ENCODE data around the gene LY6G5C. TPM values are rescaled to one million over a fixed set of nuclear protein-coding genes. Genes with fewer than 3 reads are reported as not detected.

Gene LY6G5C
- total RNA-seq, 1 experiment from 2014 or later: 2.6 TPM

DNA sequence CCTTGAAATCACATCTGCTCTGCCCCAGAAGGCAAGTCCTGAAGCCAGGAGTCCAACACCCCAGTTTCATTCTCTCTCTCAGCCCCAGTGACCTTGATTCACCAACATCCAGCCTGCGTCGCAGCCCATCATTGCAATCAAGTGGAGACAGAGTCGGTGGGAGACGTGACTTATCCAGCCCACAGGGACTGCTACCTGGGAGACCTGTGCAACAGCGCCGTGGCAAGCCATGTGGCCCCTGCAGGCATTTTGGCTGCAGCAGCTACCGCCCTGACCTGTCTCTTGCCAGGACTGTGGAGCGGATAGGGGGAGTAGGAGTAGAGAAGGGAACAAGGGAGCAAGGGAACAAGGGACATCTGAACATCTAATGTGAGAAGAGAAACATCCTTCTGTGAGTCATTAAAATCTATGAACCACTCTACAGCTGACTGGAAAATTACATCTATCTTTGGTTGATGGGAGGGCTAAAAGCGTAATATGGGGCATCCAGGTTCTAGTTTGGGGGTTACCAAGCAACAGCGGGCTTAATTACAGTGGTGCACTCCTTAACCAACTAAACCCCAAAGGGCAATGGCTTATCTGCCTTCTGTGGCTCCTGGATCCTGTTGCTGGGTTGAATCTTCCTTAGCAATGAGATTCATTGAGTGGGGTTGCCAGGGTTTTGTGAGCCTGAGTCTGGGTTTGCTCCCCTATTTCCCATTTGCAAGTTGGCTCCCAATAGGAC, 36.8 kb upstream of the LY6G5C start:
- Histone ChIP-seq H3K4me2 (peak overlapping the region; percentile 59), H3K79me2 (ENCODE audit: low read depth) (no peaks in the 10 kb centered on the region), H3K27me3 (ENCODE audit: insufficient read depth, low read depth) (no peaks in the 10 kb centered on the region), H4K20me1 (ENCODE audit: insufficient read depth) (no peaks in the 10 kb centered on the region), H3K4me1 (replicated peaks; ENCODE audit: insufficient read depth) (peaks cover 42% of the 10 kb centered on the region), H3K4me3 (no peak overlapping the region), H3F3A (ENCODE audit: insufficient read depth, low read depth) (peaks cover 27% of the 10 kb centered on the region; the same call in 1 of the 2 replicates), H3K9me2 (ENCODE audit: insufficient read depth) (no peaks in the 10 kb centered on the region), H3K9me3 (ENCODE audit: insufficient read depth, low read depth) (no peaks in the 10 kb centered on the region), H2AFZ (no peak overlapping the region), H3K27ac (no peak overlapping the region), H3K36me3 (ENCODE audit: low read depth) (no peaks in the 10 kb centered on the region)
- CTCF ChIA-PET: no interaction called here
- intact Hi-C loops (cut with micrococcal nuclease; ENCODE audit: unreplicated experiment): no loop called here
- DNase-seq: no peak
- no TSS peak for BruUV-seq (replicated peaks)
- TF ChIP-seq EZH2 (IDR thresholded peaks at IDR 0.05; ENCODE audit: low read depth): no peak
- TF ChIP-seq, protein P1, sequence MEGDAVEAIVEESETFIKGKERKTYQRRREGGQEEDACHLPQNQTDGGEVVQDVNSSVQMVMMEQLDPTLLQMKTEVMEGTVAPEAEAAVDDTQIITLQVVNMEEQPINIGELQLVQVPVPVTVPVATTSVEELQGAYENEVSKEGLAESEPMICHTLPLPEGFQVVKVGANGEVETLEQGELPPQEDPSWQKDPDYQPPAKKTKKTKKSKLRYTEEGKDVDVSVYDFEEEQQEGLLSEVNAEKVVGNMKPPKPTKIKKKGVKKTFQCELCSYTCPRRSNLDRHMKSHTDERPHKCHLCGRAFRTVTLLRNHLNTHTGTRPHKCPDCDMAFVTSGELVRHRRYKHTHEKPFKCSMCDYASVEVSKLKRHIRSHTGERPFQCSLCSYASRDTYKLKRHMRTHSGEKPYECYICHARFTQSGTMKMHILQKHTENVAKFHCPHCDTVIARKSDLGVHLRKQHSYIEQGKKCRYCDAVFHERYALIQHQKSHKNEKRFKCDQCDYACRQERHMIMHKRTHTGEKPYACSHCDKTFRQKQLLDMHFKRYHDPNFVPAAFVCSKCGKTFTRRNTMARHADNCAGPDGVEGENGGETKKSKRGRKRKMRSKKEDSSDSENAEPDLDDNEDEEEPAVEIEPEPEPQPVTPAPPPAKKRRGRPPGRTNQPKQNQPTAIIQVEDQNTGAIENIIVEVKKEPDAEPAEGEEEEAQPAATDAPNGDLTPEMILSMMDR (conservative IDR thresholded peaks at IDR 0.05): no peak
- POLR2A ChIA-PET (ENCODE audit: unreplicated experiment): no interaction called here

DNA sequence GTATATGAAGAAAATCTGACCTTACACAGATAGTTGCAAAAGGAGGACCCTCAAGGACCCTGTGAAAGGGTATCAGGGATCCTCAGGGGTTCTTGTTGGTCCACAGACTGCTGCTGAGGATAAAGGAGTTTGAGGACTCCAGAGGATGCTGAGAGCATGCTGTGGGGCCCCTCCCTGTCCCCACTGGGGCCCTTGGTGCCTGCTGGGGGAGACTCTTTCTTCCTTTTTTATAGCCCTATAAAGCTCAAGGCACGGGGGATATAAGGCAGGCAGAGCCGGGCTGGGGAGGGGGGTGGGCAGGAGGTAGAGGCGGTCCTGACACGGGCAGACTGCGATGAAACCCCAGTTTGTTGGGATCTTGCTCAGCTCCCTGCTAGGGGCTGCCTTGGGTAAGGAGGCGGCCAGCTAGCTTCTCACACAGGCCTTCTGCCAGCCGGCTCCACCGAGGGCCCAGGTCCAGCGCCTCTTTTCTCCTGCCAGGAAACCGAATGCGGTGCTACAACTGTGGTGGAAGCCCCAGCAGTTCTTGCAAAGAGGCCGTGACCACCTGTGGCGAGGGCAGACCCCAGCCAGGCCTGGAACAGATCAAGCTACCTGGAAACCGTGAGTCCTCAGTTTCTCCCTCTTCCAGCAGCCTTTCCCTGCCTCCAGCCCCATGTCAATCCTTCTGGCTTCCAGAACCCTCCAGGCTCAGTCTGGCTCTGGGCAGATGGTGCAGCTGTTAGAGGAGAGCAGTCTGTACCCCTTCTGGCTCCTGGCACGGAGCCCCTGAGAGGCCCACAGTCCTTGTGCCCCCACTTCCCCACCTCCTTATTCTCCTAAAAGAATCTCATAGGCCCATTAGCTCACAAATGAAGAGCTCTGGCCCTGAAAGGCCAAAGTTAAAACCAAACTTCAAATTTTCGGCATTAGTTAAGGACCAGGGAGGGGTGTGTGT, 34.4 kb upstream of the LY6G5C start, which contains the start of gene LY6G6D:
Gene LY6G6D, plus strand, starts transcription at position 327 of the 937 bp plus-strand sequence. Its CDS starts 8 bp downstream, at position 335.
- no TSS peak for BruUV-seq (replicated peaks)
- POLR2A ChIA-PET (ENCODE audit: unreplicated experiment): interaction anchor here (0.6 to 0.7 kb wide), 2 partner anchors 9 to 128 kb away, joined by 11 to 33 read pairs; no protein-coding TSS in a partner anchor

More for the DNA sequence above, 34.4 kb upstream of the LY6G5C start, which contains the start of gene LY6G6D:
- H3K9me3 ChIP-seq (ENCODE audit: insufficient read depth, low read depth): no peaks in the 10 kb centered on the region
- no peak within 1 kb of the TSS for H3K4me3 ChIP-seq
- peaks cover 18% of the 10 kb centered on the region; the same call in 1 of the 2 replicates for H3F3A ChIP-seq (ENCODE audit: insufficient read depth, low read depth)
- CTCF ChIA-PET: no interaction called here
- peak within 1 kb of the TSS; percentile 68; the same call in 1 of the 2 replicates for H2AFZ ChIP-seq
- intact Hi-C loops (cut with micrococcal nuclease; ENCODE audit: unreplicated experiment): no loop called here
- H3K27me3 ChIP-seq (ENCODE audit: insufficient read depth, low read depth): no peaks in the 10 kb centered on the region
- no peaks in the 10 kb centered on the region for H3K36me3 ChIP-seq (ENCODE audit: low read depth)
- no peaks in the 10 kb centered on the region for H3K79me2 ChIP-seq (ENCODE audit: low read depth)
- no peak within 1 kb of the TSS for H3K4me2 ChIP-seq
- H3K27ac ChIP-seq: no peak within 1 kb of the TSS
- TF ChIP-seq EZH2 (IDR thresholded peaks at IDR 0.05; ENCODE audit: low read depth): no peak
- TF ChIP-seq, protein P1 (conservative IDR thresholded peaks at IDR 0.05): no peak
- H4K20me1 ChIP-seq (ENCODE audit: insufficient read depth): no peaks in the 10 kb centered on the region
- no peaks in the 10 kb centered on the region for H3K9me2 ChIP-seq (ENCODE audit: insufficient read depth)
- peaks cover 32% of the 10 kb centered on the region for H3K4me1 ChIP-seq (replicated peaks; ENCODE audit: insufficient read depth)
- no peak for DNase-seq

Measured in PC-9 (cell line).